Activated CD8-positive, alpha-beta memory T cell treated with anti-CD3 and anti-CD28 coated beads, Interleukin-2, amount 50 U/mL, for 1 hour (primary cell): ENCODE results near the gene OR2B2.

Source experiments
- DNase-seq: peaks from one replicate; pipeline ENCODE4 v3.0.0-alpha.2; 2020; ENCODE audit errors: extremely low read depth

Gene OR2B2

DNA sequence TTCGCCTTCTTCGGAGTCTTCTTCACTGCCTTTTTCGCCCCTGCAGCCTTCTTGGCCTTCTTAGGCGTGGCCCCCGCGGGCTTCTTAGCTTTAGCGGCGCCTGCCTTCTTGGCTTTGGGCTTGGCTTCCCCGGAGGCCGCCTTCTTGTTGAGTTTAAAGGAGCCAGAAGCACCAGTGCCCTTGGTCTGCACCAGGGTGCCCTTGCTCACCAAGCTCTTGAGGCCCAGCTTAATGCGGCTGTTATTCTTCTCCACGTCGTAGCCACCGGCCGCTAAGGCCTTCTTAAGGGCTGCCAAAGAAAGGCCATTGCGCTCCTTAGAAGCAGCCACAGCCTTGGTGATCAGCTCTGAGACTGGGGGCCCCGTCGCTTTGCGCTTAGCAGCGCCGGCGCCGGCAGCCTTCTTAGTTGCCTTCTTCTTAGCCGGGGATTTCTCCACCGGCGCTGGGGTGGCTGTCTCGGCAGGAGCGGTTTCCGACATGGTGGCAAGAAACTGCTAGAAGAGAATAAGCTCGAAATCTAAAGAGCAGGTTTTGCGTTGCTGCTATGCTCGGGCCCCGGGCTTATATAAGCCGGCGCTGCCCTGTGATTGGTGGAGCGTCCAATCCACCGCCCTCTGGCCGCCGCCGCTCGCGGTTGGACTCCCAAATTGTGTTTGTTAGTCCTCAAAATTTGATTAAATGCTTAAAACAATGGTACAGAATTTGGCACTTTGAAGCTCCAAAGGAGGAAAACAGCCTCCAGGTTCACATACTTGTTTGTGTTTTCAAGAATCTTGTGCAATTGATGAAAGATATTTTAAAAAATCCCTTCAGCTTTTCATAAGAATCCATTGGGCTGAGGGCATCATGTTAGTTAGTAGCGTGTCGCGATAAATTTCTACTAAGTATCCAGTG, 44.9 kb downstream of the OR2B2 start:
- DNase-seq, result no peak

DNA sequence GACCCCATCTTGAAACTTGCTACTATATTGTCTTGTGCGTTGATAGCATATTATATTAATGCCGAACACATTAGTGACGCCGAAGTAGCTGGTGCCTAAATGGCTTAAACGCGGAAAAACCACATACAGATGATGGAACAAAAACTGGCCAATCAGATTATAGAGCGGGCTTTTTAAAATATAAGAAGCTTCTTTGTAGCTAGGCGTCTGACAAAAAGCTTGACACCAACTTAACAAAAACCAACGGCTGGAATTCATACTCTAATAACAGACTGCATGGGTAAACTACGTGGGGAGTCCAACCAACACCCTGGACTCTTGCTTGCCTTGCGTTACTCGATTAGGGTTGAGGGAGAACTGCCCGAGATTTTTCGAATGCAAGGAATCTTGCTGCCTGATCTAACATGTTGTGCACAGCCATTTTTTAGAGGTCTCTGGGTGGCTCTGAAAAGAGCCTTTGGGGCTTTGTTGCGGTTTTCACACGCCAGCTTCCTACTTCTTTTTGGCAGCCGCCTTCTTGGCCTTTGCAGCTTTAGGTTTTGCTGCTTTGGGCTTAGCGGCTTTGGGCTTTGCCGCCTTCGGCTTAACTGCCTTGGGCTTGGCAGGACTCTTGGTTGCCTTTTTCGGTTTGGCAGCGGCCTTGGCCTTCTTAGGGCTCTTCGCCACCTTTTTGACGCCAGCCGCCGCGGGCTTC, 45.7 kb downstream of the OR2B2 start:
- DNase-seq, result no peak

DNA sequence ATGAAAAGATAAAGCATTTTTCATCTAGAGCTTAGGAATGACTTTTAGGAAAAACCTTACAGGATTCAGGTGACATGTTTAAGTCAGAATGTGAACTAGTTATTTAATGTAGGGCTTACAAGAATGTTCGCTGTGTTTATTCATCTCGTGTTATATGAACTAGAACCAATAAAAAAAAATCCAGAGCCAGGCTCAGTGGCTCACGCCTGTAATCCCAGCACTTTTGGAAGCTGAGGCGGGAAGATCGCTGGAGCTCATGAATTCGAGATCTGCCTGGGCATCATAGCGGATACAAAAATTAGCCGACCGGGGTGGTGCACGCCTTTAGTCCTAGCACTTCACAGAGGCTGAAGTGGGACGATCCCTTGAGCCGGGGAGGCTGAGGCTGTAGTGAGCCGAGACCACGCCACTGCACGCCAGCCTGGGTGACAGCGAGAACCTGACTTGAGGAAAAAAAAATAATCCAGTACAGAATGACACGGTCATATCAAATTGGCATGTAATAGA, 46.3 kb downstream of the OR2B2 start:
- DNase-seq, result no peak

DNA sequence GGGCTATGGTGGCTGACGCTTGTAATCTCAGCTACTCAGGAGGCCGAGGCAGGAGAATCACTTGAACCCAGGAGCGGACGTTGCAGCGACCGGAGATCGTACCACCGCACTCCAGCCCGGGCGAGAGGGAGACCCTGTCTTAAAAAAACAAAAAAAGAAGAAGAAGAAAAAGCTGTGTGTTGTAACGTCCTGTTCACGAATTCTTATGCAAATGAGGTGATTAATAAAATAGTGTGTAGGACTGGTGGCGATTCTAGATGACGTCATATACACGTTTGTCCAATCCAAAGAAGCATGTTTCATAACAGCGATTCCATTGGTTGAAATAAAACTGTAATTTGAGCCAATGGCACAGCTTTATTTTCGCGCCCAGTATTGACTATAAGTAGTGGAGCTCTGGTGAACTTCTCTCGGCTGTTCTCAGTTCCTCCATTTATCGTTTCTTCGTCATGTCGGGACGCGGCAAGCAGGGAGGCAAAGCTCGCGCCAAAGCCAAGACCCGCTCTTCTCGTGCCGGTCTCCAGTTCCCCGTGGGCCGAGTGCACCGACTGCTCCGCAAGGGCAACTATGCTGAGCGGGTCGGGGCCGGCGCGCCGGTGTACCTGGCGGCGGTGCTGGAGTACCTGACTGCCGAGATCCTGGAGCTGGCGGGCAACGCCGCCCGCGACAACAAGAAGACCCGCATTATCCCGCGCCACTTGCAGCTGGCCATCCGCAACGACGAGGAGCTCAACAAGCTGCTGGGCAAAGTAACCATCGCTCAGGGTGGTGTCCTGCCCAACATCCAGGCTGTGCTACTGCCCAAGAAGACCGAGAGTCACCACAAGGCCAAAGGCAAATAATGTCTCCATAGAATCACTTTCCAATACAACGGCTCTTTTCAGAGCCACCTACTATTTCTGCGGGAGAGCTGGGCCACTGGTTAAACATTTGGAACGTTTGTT, 47.0 kb downstream of the OR2B2 start:
- no peak for DNase-seq

DNA sequence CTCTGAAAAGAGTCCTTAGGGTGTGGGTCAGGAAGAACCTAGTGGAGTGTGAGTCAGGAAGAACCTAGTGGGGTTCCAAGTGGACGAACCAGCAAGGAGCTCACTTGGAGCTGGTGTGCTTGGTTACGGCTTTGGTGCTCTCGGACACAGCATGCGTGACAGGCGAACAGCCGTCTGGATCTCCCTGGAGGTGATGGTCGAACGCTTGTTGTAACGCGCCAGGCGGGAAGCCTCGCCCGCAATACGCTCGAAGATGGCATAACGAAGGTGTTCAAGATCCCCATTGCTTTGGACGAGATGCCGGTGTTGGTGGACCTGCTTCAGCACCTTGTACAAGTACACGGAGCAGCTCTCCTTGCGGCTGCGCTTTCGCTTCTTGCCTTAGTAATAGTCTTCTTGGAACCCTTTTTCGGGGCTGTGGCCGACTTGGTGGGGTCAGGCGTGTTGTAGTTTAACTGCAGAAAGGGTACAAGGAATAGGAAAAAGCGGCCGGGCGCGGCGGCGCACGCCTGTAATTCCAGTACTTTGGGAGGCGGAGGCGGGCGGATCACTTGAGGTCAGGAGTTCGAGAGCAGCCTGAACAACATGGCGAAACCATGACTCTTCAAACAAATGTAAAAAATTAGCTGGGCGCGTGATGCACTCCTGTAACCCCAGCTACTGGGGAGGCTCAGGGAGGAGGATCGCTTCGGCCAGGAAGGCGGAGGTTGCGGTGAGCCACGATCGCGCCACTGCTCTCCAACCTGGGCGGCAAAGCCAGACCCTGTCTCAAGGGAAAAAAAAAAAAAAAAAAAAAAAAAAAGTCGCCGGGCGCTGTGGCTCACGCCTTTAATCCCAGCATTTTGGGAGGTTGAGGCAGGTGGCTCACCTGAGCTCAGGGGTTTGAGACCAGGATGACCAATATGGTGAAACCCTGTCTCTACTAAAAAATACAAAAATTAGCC, 48.0 kb downstream of the OR2B2 start:
- DNase-seq, result no peak

DNA sequence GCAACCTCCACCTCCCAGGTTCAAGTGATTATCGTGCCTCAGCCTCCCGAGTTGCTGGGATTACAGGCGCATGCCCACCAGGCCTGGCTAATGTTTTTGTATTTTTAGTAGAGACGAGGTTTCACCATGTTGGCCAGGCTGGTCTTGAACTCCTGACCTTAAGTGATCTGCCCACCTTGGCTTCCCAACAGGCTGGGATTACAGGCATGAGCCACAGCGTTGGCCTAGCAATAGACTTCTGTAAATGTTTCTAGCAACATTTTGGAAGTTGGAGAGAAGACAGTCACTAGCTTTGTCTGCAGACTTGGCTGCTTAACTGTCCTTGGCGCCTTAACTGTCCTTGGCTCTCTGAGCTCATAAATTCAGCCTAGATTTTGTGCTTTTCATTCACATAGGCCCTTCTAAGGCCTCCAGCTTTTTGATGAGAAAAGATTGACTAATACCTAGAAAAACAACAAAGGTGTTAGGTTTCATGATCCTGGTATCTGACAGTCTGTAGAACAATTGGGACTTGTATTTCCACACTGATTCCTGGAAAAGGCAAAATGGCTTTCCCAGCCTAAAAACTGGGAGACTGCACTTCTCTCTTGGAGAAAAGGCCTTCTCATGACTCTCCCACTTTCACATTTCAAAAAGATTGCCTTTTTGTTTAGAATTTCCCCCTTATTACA, 49.7 kb downstream of the OR2B2 start:
- DNase-seq, result no peak

DNA sequence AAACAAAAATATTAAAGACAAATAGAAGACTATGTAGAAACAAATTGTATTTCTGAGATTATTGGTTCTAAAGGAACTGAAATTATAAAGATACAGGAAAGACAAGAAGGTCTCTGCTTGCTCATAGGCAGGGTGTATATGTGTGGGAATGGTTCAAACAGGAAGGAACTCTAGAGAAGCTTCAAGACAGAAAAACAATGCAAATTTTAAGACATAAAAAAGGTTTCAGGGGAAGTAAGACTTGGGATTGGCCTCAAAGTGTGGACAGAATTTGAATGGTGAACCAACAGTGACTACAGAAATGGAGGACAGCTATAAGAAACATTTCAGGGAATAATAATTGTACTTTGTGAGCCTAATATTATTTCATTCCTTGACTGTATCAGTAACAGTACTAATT, 50.3 kb downstream of the OR2B2 start:
- DNase-seq, result no peak

DNA sequence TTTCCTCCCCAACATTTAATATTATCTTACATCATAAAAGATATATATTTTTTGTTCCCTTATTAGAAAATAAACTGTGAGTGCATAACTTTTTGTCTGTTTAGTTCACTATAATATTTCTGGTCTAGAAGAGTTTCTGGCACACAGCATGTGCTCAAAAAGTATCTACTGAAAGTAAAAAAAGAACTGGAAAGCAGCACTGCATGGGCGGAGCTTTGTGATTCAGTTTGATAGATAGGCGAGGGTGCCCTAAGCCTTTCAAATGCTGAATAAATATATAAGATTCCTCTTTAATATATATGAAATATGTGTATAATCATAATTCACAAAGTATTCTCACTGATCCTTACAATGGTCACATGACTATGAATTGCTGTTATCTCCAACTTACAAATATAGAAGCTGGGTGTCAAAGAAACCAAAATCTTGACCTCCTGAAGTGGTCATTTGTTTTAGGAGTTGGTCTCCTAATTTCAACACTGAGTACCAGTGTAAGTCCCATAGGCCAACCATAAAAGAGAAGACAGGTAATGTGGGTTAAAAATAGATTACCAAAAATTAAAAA, 50.8 kb downstream of the OR2B2 start:
- DNase-seq, result no peak
